HG03108 (cell line): Measurements from ENCODE around the gene ZNF22.
A peak's percentile ranks its signal among the peaks of the same experiment; 100 is the strongest.

Experiments used
- ATAC-seq: cut with Tn5 transposase; IDR thresholded peaks from one replicate; pipeline ENCODE4 v1.9.1; 2021; ENCODE audit warnings: moderate library complexity; ENCODE audit not compliant: unreplicated experiment

ZNF22 gene

DNA sequence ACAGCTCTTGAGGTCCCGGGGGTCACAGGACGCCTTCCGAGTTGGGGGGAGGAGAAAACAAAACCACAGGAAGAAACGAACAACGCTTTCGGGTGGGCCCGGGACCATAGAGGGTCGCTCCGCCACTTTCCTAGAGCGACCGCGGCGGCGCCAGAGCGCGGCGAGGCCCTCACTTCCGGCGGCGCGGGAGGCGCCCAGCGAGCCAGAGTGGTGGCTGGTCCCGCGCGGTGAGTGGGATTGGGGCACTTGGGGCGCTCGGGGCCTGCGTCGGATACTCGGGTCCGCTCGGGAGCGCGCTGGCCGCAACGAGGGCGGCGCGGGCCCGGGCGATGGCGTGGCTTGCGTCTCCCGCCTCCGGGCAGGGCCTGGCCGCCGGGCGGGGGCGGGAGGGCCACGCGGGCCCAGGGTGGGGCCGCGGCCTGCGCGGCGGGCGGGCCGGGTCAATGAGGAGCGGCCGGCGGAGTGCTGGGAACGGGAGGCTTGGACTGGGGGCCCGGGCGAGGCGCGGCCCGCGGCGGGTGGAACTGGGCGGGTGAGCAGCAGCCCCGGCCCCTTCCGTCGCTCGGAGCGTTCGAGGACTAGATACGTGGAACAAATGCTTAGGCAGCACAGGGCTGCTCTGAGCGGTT lies at the start of gene ZNF22:
Gene ZNF22 (plus strand): TSS at position 172 of the 629 bp plus-strand sequence. CDS start 2,446 bp downstream, outside the sequence.
- peak; percentile 75 for ATAC-seq

DNA sequence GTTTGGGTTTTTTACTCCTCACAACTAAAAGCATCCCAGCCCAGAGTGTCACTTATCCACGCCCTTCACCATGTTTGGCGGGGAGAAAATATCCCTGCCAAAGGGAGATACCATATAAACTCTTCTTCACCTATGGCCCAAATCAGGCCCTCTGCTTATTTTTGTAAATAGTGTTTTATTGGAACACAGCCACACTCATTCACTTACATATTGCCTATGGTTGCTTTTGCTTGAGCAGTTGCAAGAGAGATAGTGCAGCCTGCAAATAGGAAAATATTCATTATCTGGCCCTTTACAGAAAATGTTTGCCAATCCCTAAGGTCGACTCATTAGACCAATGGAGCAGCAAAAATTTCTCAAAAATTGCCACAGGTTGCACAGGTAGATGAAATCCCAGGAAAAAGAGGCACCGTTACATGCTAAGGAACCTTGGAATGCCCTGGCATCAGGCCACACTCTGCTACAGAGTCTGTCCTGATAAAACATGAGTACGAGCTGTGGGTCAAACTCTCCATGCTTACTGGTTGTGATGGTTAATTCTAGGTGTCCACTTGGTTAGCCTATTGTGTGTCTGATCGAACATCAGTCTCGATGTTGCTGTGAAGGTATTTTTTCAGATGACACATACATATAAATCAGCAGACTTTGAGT lies 49.0 kb upstream of the ZNF22 start:
- ATAC-seq: no peak

DNA sequence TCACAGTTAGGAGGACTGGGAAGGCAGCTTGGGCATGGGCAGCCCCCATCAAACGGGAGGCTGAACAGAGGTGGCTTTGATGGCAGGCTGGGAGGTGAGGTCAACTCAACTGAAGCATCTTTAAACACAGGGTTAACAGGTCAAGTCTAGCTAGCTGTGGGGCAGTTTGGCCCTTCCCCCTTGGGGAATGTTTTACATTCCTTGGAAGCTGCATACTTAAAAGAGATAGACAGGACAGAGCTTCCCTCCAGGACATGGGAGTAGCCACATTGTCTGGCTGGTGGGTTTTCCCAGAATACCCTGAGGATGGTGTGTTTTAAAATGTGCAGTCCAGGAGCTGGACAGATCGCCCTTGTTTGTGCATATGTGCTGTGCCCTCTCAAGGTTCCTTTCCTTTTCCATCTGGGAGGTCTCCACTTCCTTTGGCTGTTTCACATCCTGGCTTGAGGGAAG lies 47.9 kb upstream of the ZNF22 start:
- ATAC-seq: no peak

DNA sequence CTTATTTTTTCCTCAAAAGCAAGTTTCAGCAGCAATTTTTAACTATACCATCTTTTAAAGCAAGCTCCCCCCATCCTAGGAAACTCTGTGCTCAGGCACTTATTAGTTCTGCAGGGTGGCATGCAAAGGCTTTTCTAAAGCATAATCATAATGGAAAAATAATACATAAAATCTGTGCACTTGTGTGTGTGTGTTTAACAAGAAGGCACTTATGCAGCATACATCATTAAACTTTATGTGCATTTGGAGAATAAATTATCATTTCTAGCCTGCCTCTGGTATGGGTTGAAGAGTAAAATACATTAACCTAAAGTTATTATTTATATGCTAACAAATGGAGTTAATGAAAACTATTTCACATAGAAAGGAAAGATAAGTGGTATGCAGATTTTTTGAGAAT lies 46.7 kb upstream of the ZNF22 start:
- no peak for ATAC-seq

DNA sequence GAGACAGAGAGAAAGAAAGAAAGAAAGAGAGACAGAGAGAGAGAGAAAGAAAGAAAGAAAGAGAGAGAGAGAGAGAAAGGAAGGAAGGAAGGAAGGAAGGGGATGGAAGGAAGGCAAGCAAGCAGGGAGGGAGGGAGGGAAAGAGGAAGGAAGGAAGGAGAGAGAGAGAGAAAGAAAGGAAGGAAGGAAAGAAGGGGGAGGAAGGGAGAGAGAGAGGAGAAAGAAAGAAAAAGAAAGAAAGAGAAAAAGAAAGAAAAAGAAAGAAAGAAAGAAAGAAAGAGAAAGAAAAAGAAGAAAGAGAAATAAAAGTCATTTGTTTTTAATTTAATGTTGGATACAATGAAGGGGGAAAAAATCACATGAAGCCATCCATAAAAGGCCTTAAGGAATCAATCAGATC lies 45.8 kb upstream of the ZNF22 start:
- no peak for ATAC-seq

DNA sequence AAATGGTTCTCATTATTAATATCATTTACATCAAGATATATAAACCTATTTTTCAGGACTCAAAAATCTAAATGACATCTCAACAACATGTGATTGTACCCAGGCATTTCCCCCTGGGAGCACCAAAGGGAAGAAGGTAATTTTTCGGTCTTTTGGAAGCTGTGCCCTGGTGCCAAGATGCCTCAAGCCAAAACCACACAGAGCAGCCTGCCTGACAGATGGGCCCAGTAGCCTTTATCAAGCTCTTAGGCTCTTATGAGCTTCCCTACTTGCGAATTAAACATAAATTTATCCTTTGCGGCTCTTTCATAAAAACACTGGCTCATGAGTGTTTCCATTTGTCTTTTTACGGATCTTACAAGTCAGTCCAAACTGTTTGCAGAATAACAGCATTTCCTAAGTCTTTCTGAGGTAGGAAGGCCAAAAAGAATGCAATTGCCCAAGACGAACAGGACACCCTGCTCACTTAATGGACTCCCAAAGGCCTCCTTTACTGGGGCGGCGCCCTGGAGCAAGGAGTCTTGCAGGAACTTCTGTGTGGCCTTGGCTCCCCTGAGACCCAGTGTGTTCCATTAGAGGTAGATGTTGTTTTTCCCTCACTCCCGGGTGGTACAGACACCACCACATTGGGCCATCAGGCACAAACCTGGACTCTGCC lies 45.2 kb upstream of the ZNF22 start:
- ATAC-seq: no peak

DNA sequence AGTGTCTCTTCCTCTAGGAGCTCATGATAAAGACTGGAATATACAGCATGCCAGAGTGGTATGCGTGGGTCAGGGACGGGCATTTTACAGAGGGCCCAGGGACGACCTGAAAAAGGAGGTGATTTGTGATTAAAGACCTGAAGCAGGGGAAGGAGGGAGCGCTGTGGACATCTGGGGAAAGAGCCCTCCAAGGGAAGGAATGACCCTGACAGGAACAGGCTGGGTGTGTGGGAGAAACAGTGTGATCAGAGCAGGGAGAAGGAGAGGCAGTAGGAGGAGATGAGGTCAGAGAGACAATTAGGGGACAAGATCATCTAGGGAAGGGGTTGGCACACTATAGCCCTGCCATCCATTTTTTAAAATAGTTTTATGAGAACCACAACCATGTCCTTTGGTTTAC lies 44.5 kb upstream of the ZNF22 start:
- no peak for ATAC-seq

DNA sequence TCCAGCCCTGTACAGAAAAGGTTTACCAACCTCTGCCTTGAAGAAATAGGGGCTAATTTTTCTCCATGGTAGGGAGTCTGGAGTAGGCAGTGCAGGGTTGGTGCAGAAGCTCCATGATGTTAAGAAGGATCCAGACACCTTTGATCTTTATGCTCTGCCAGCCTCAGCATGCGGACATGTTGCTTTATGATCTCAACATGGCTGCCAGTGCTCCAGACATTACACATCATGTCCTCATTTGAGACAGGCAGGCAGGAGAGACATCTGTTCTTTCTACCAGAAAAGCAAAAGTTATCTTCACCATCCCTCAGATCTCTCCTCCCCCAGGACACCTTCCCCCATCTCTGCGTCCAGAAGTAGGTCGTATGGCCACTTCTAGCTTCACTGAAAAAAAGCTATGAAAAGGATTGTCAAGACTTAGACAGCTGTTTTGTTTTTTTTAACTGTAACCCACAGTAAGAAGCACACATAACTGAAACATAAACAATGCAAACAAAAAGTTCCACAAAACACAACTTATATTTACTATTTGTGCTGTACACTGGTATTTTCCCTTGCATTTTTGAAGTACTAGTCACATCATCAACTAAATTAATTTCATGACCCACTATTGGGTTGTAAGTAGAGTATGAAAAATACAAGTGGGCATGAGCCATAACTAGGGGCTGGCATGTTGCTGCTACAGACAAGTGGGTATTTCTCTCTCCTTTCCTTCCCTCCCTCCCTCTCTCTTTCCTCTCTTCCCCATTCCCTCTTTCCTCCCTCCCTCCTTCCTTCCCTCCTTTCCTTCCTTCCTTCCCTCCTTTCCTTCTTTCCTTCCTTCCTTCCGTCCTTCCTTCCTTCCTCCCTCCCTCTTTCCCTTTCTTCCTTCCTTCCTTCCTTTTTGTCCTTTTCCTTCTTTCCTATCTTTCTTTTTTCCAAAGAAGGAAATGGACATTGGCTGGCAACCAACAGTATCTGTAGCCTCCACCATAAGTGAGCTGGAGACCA lies 43.7 kb upstream of the ZNF22 start:
- no peak for ATAC-seq

DNA sequence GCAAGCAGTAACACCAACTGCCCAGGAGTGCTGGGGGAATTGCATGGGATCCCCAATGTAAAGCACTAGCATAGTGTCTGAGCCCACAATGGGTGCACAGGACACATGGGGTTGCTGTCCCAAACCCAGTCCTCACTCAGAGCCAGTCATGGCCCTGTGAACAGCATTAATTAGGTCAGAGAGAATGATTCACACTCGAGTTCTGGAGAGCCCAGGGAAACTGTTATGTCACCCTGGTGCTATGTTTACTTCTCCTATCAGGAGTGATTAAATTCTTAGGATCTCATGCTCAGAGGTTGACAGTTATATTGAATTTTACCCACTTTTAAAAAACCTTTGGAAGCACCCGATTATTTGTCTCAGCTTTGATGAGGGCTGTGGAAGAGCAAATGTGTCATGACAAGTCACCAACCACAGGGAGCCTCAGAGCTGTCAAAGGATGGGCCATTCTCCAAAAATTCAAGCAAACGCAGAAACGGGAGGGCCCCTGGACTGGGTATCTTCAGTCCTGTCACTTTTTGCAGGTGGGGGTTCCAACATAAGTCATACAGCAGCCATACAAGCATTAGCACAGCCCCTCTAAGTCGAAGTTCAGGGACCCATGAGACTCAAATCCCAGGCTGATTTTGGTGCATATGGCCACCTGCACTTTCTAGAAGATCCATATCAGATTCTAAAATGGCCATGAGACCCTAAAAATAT lies 42.4 kb upstream of the ZNF22 start:
- no peak for ATAC-seq

DNA sequence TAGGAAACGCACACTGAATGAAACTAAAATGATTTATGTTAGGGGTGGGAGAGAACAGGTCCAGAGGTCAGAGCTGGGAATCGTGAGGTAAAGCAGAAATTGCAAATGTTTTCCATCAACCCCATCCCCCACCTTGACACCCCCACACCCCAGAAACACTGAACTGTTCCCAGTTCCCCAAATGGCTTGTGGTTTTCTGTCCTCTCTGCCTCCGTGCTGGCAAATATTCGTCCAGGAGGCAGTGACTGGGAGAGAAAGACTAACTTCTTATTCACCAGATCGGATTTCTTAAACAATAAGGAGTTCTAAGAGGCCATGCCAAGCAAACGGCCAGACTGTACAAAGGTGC lies 41.9 kb upstream of the ZNF22 start:
- ATAC-seq: no peak

DNA sequence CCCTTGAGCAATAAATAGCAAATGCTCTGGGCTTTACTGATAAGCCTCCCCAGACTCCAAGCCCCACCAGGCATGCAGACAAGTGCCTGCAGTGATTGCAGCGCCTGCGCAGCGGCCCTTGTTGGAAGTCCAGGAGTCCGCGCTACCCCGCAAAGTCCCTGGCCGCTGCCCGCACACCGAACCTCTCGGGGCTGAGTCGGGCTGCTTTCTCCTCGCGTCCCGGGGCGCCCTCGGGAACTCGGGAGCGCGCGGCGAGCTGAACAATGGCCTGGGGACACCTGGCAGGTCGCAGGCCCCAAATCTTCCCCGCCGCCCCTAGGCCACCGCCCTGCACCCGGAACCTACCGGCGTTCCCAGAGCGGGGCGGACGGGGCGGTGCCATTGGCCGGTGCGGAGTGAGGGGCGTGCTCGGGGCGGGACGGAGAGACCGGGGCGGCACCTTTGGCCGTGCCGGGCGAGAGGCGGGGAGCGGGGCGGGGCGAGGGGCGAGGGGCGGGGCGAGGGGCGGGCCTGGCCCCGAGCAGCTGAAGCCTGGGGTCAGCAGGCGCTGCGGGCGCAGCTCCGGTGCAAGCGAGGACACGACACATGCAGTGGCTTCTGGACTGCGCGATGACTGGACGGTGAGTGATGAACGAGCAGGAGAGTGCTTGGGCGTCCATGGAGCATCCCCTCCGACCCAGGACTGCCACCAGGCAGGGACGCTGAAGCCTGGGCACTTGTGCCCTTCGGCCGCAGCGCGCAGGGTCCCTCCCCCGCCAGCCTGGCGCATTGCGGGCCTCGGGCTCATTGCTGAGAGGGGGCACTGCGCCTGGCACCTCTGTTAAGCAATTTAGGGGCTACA lies 41.3 kb upstream of the ZNF22 start, which contains the start of gene RASSF4:
Gene RASSF4 (plus strand): TSS at position 556 of the 841 bp plus-strand sequence. CDS start 10,401 bp downstream, outside the sequence.
- ATAC-seq: peak; percentile 96

DNA sequence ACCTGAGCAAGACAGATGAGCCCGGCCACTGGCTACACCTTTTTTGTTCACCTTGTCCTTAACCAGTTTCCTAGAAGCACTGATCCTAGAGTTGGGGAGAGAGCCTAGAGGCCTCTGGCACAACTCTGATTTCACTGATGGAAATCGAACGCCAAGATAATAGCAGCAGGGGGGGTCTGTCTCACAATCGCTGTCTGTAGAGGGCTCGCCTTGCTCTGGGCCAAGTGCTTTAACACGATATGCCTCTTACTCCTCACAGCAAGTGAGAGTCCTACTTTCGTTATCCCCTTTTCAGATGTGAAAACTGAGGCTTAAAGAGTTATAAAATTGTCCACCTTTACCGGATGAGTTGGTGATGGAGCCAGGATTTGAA lies 40.6 kb upstream of the ZNF22 start:
- no peak for ATAC-seq

DNA sequence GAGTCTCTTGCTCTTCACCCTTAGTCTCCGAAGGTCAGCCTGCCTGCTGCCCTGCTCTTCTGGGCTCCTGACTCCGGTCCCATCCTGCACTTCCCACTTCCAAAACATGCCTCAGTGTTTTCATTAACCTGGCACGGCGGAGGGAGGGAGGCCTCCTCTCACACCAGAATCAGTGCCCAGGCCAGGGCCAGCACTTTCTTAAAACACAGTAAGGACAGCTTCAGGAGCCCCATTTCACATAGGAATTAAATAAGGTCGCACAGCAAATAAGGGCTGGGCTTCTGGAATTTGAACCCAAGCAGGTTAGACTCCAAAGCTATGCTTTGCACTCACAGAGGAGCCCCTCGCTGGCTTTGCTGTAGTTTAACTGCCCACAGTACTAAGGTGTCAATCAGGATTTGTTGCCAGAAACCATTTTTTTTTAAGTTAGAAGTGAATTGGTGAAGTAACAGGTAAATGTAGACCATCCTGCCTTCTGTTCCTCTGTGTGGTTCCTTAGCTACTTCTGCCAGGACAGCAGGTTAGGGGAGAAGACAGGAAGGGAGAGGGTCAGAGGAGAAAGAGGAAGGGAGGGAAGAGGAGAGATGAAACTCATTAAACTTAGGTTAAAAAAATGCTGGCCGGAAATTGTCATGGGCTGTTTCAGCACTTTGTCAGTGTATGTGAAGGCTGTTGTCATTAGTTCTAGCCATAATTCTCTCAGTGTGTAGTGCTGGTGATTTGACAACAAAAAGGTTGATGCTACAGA lies 40.1 kb upstream of the ZNF22 start:
- no peak for ATAC-seq

DNA sequence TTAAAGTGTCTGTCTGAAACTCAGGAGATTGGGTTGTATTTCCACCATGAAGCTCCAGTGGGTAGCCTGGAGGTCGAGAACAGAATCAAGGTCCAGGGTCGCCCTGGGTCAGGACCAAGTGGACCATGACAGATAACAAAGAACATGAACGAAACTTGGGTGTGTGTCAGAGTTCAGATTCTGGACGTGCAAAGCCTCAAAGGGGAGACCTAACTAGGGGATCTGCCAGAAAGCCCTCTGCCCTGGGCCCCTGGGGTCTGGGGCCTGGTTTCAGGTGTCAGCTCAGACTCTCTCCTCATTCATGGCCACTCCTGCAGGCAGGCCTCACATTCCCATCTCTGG lies 39.5 kb upstream of the ZNF22 start:
- ATAC-seq: no peak

DNA sequence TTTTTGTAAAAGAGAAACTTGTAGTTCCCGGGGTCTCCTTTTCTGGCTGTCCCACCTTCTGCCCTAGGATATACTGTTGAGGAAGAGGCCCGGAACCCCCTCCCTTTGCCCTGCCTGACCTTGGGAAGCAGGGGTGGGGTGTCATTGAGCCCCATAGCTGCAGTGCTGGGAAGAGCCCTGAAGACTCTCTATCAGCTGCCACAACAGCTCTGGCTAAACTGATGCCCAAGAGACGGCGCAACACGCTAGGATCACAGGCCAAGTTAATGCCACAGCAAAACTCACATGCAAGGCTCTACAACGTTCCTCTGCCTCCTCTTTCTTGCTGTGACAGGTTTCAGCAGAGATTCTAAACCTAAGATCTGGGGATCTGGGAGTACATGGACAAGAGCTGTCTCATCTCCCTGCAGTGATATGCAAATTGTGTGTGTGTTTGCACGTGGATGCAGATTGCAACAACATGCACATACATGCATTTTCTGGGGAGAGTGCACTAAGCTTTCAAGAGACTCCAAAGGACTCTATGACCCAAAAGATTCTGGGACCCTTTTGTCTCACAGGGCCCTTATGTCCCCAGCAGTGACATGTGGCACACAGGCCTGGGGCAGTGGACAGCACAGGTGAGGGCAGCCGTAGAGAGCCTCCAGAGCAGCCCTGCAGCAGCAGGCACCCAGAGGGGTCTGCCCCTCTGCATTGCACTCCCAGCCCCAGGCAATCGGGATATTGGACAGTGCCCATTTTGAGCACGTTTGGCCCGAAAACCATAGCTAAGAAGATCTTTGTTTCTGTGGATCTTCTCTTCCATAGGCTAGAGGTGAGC lies 38.6 kb upstream of the ZNF22 start:
- ATAC-seq: no peak

DNA sequence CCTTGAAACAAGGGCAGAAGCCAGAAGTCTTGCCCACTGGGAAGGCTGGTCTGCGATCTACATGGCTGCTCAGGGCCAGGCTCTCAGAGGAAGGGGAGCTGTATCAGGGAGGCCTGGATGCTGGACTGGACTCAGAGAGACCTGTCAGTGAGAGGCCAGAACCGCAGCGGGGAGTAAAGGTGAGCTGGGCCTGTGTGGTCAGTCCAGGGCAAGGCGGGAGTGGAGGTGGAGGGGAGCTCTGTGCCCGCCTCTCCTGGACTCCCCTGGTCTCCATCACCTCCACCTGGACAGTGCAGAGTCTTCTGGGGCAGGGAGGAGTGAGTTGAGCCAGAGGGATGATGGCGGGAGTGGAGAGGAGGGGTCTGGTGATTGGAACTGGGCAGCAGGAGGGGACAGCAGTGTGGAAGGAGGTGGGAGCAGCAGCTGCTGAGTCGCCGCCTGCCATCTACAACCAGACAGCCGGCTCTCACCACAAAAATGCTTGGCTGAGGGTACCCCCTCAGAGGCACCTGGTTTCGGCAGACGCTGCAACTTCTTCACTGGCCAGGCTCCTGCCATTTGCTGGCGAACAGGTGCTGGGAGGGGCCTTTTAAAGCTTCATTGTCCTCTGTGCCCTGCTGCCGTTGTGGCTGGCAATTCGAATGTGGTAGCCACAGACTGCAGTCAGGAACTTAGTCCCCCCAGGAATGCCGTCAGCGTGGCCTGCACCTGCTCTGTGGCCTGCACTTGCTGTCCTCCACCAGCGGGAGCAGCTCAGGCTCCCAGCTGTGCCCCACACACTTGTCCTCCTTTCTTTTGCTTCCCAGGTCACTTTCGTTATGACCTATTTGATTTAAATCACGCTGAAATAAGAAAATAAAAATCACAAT lies 37.6 kb upstream of the ZNF22 start:
- no peak for ATAC-seq
